Measurements from ENCODE around the gene CPS1.

- TF ChIP-seq CEBPB (IDR thresholded peaks at IDR 0.05; ENCODE audit: low read depth, low read length): no peak
- TF ChIP-seq RAD21 (IDR thresholded peaks at IDR 0.05; ENCODE audit: low read length): no peak
- no peak for TF ChIP-seq CTCF (conservative IDR thresholded peaks at IDR 0.05; ENCODE audit: low read depth, low read length)
- no peak for TF ChIP-seq FOS (IDR thresholded peaks at IDR 0.05; ENCODE audit: low read depth, low read length)
- no peak for TF ChIP-seq MAFK (IDR thresholded peaks at IDR 0.05; ENCODE audit: low read depth, low read length)
- TF ChIP-seq POLR2A (IDR thresholded peaks at IDR 0.05; ENCODE audit: low read depth, low read length): no peak
- TF ChIP-seq BHLHE40 (IDR thresholded peaks at IDR 0.05; ENCODE audit: low read depth, low read length): no peak
Measured at GRCh38 chr2:210713122-210713521, 156.7 kb downstream of the CPS1 start.

Data from IMR-90 (cell line).